ENCODE data around the gene GNG5. TPM values are rescaled to one million over a fixed set of nuclear protein-coding genes. Genes with fewer than 3 reads are reported as not detected.

The GNG5 gene
- total and polyA plus RNA-seq, 12 donors = 140 to 254 (median 164) TPM

DNA sequence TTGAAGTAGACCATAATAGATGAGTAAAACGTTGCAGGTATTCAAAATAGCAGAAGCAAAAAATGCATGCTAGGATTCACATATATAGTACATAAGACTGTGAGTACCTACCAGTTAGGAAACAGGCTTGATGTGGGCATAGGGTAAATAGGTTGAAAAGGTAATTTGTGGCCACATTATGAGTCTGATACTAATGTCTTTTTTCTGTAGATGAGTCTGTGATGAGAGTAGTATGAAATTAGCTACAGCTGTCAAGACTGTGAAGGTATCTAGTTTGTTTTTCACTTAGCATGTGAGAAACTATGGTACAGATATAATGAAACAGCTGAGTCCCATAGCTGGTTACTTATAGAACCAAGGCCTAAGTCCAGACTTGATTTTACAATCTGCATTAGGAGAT is 12.6 kb downstream of the GNG5 start:
- Histone ChIP-seq H3K27ac (peak overlapping the region in 1 of 10 donors; percentile 45), H3K4me3 (no peak overlapping the region), H3K9me3 (no peaks in the 10 kb centered on the region), H3K36me3 (peaks cover 0 to 98% (median 61%) of the 10 kb centered on the region in 9 donors), H3K4me1 (peaks cover 0 to 19% (median 3%) of the 10 kb centered on the region in 9 donors), H3K27me3 (no peaks in the 10 kb centered on the region)
- ATAC-seq (no peak), DNase-seq (no peak)
- 47 to 50% methylated on average over 1 of the region's 1 CpG for WGBS, 2 donors
- intact Hi-C loops (cut with DNase I) = no loop called here
- TF ChIP-seq, protein P1, sequence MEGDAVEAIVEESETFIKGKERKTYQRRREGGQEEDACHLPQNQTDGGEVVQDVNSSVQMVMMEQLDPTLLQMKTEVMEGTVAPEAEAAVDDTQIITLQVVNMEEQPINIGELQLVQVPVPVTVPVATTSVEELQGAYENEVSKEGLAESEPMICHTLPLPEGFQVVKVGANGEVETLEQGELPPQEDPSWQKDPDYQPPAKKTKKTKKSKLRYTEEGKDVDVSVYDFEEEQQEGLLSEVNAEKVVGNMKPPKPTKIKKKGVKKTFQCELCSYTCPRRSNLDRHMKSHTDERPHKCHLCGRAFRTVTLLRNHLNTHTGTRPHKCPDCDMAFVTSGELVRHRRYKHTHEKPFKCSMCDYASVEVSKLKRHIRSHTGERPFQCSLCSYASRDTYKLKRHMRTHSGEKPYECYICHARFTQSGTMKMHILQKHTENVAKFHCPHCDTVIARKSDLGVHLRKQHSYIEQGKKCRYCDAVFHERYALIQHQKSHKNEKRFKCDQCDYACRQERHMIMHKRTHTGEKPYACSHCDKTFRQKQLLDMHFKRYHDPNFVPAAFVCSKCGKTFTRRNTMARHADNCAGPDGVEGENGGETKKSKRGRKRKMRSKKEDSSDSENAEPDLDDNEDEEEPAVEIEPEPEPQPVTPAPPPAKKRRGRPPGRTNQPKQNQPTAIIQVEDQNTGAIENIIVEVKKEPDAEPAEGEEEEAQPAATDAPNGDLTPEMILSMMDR (IDR thresholded peaks at IDR 0.05) = no peak

- DNase-seq (no peak), ATAC-seq (peak in 4 of 8 donors; percentile 34 to 74 (median 56))
- TF ChIP-seq, protein P1 (IDR thresholded peaks at IDR 0.05) = no peak
- intact Hi-C loops (cut with DNase I) = no loop called here
- H3K27ac ChIP-seq = peak overlapping the region in 4 of 10 donors; percentile 5 to 45 (median 26)
- H3K4me3 ChIP-seq = no peak overlapping the region
- 36 to 63% methylated on average over 1 of the region's 1 CpG for WGBS, 2 donors
- H3K4me1 ChIP-seq = peaks cover 0 to 19% (median 0%) of the 10 kb centered on the region in 9 donors
- H3K27me3 ChIP-seq = no peaks in the 10 kb centered on the region
- H3K9me3 ChIP-seq = no peaks in the 10 kb centered on the region
- peaks cover 0 to 88% (median 57%) of the 10 kb centered on the region in 9 donors for H3K36me3 ChIP-seq
Observed at GRCh38 chr1:84492726-84493125, 13.7 kb downstream of the GNG5 start.

DNA sequence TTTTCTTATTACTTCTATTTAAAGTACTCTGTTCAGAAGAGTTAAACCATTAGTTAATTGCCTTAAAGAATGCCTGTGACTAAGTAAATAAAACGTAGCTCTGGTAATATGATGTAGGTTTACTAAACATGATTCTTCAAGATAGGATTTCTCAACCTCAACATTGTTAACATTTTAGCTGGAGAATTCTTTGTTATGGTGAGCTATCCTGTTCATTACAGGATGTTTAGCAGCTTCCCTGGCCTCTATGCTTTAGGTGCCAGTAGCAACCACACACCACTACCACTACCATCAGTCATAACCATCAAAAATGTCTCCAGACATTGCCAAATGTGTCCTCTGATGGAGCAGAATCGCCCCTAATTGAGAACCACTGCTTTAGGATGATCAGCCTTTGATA is 16.6 kb downstream of the GNG5 start:
- Histone ChIP-seq H3K36me3 (peaks cover 0 to 72% (median 35%) of the 10 kb centered on the region in 9 donors), H3K27me3 (no peaks in the 10 kb centered on the region), H3K4me1 (peaks cover 0 to 19% (median 0%) of the 10 kb centered on the region in 9 donors), H3K4me3 (no peak overlapping the region), H3K27ac (no peak overlapping the region), H3K9me3 (no peaks in the 10 kb centered on the region)
- WGBS, 2 donors = 91 to 94% methylated on average over 2 of the region's 2 CpGs
- TF ChIP-seq, protein P1 (IDR thresholded peaks at IDR 0.05) = no peak
- intact Hi-C loops (cut with DNase I) = loop anchor here in 1 of 10 donors (10.0 kb wide), 1 partner anchor 135 kb away; no protein-coding TSS in a partner anchor
- no peak for ATAC-seq
- DNase-seq = no peak

DNA sequence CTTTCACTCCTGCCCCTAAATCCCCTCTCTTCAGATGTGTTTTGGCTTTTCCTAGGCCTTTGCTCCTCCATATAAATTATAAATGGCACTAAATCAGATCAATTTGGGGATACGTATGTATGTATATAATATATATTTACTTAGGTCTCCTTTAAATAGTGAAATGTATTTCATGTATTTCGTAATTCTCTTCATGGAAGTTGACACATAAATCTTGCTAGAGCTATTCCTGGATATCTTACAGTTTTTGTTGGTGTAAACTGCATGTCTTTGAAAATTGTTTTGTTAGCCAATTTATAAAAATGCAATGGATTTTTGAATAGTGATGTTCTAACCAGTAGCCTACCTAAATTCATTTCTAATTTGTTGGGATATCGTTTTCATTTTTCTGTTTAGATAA is 18.3 kb downstream of the GNG5 start:
- H3K27ac ChIP-seq = no peak overlapping the region
- peaks cover 0 to 19% (median 0%) of the 10 kb centered on the region in 9 donors for H3K4me1 ChIP-seq
- intact Hi-C loops (cut with DNase I) = loop anchor here in 1 of 10 donors (10.0 kb wide), 1 partner anchor 137 kb away; no protein-coding TSS in a partner anchor
- WGBS, 2 donors = 62 to 95% methylated on average over 3 of the region's 3 CpGs
- H3K36me3 ChIP-seq = peaks cover 0 to 72% (median 36%) of the 10 kb centered on the region in 9 donors
- TF ChIP-seq, protein P1 (IDR thresholded peaks at IDR 0.05) = no peak
- H3K27me3 ChIP-seq = no peaks in the 10 kb centered on the region
- no peak overlapping the region for H3K4me3 ChIP-seq
- ATAC-seq = no peak
- DNase-seq = no peak
- H3K9me3 ChIP-seq = no peaks in the 10 kb centered on the region
